Frontal cortex (tissue), 4 donors: ENCODE data around the gene FKBP15. TPM values are rescaled to one million over a fixed set of nuclear protein-coding genes. Genes with fewer than 3 reads are reported as not detected.
"Not testable (repeated sequence)": the region's sequence is repeated elsewhere in the genome, so short reads cannot be mapped to it uniquely, and the experiment has no call there.

ENCODE experiments used
- DNase-seq, 2 donors: peaks; one replicate each; pipeline ENCODE4 v3.0.0; 2012; ENCODE audit warnings: low spot score in 2 of 2
- FAIRE-seq: peaks from 2 replicates; lab custom pipeline; 2012; peaks lifted over from hg19 to GRCh38; lab: Jason Lieb, UNC
- total RNA-seq: library from RNA; depleted of rRNA; stranded (reverse); fragments of >200 nt; gene quantifications from one replicate; pipeline ENCODE4 v1.2.3, GENCODE V29; 2014
- donor health status: control.
- donor health status: control.
- donor health status: control.

Gene FKBP15
- total RNA-seq, 1 donor from 2014 or later = 9.8 TPM

- FAIRE-seq (no peak), DNase-seq (no peak)
Measured at GRCh38 chr9:113238202-113238858, 17.3 kb upstream of the FKBP15 start.

- no peak for DNase-seq
- FAIRE-seq = no peak
Measured at GRCh38 chr9:113237026-113237425, 15.9 kb upstream of the FKBP15 start.

GRCh38 chr9:113235701-113236255 is 14.7 kb upstream of the FKBP15 start:
- DNase-seq, FAIRE-seq: not testable (repeated sequence)

GRCh38 chr9:113231701-113232100 is 10.6 kb upstream of the FKBP15 start:
- no peak for FAIRE-seq
- no peak for DNase-seq

GRCh38 chr9:113228130-113228665 is 7.1 kb upstream of the FKBP15 start:
- FAIRE-seq (no peak), DNase-seq (no peak)

GRCh38 chr9:113227436-113227835 is 6.4 kb upstream of the FKBP15 start:
- DNase-seq (no peak), FAIRE-seq (no peak)

- FAIRE-seq (no peak), DNase-seq (no peak)
Measured at GRCh38 chr9:113223963-113224362, 2.9 kb upstream of the FKBP15 start.

GRCh38 chr9:113222482-113222841 is 1.4 kb upstream of the FKBP15 start:
- no peak for DNase-seq
- FAIRE-seq = no peak

- DNase-seq = no peak
- no peak for FAIRE-seq
Measured at GRCh38 chr9:113221800-113222481, 864 bp upstream of the FKBP15 start.

- DNase-seq (no peak), FAIRE-seq (no peak)
Measured at GRCh38 chr9:113220467-113221002, 542 bp downstream of the FKBP15 start.

GRCh38 chr9:113219969-113220368 is 1.1 kb downstream of the FKBP15 start:
- FAIRE-seq = no peak
- DNase-seq = no peak

GRCh38 chr9:113219186-113219936 is 1.7 kb downstream of the FKBP15 start:
- FAIRE-seq (no peak), DNase-seq (no peak)

- FAIRE-seq (no peak), DNase-seq (no peak)
Measured at GRCh38 chr9:113216406-113216805, 4.7 kb downstream of the FKBP15 start.

GRCh38 chr9:113215132-113215531 is 5.9 kb downstream of the FKBP15 start:
- DNase-seq (no peak), FAIRE-seq (no peak)

GRCh38 chr9:113210815-113211214 is 10.3 kb downstream of the FKBP15 start:
- DNase-seq = no peak
- FAIRE-seq = no peak

GRCh38 chr9:113205861-113206260 is 15.2 kb downstream of the FKBP15 start:
- no peak for FAIRE-seq
- no peak for DNase-seq

- FAIRE-seq (no peak), DNase-seq (no peak)
Measured at GRCh38 chr9:113205432-113205831, 15.6 kb downstream of the FKBP15 start.

- FAIRE-seq = no peak
- DNase-seq = no peak
Measured at GRCh38 chr9:113199683-113200329, 21.3 kb downstream of the FKBP15 start.

- FAIRE-seq = no peak
- DNase-seq = no peak
Measured at GRCh38 chr9:113192455-113192854, 28.6 kb downstream of the FKBP15 start.
